ENCODE measurements around the gene EVA1C. TPM values are rescaled to one million over a fixed set of nuclear protein-coding genes. Genes with fewer than 3 reads are reported as not detected.

The EVA1C gene, protein sequence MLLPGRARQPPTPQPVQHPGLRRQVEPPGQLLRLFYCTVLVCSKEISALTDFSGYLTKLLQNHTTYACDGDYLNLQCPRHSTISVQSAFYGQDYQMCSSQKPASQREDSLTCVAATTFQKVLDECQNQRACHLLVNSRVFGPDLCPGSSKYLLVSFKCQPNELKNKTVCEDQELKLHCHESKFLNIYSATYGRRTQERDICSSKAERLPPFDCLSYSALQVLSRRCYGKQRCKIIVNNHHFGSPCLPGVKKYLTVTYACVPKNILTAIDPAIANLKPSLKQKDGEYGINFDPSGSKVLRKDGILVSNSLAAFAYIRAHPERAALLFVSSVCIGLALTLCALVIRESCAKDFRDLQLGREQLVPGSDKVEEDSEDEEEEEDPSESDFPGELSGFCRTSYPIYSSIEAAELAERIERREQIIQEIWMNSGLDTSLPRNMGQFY
- polyA plus RNA-seq (2013, experiment 1 of 2) = 0.17 TPM
- polyA plus RNA-seq (2013, experiment 2 of 2) = 0.33 TPM

- Histone ChIP-seq H3K4me3 (ENCODE audit: low read length in 2 of 2) (peak within 1 kb of the TSS; percentile 14 to 78), H2AFZ (ENCODE audit: low read length) (peak within 1 kb of the TSS; percentile 77), H3K36me3 (replicated peaks in 1 of 2; ENCODE audit: control insufficient read depth in 2 of 2, insufficient read depth in 2 of 2, low read length in 2 of 2) (no peaks in the 10 kb centered on the region), H3K18ac (ENCODE audit: low read length) (peak within 1 kb of the TSS; percentile 64), H3K4me1 (ENCODE audit: control insufficient read depth in 2 of 2, insufficient read depth in 1 of 2, low read depth in 1 of 2, low read length in 2 of 2) (peaks cover 15 to 16% of the 10 kb centered on the region in 2 donors), H3K23ac (ENCODE audit: low read depth, low read length, poor library complexity) (peak within 1 kb of the TSS; percentile 86), H3K4me2 (ENCODE audit: insufficient read depth, low read length, poor library complexity, severe bottlenecking) (peak within 1 kb of the TSS; percentile 93), H3K27ac (replicated peaks; ENCODE audit: low read length) (no peak within 1 kb of the TSS), H2BK5ac (ENCODE audit: low read length) (no peak within 1 kb of the TSS), H2AK5ac (ENCODE audit: low read depth, low read length) (peak within 1 kb of the TSS; percentile 54), H3K4ac (ENCODE audit: low read length) (no peak within 1 kb of the TSS), H3K14ac (ENCODE audit: low read length) (no peak within 1 kb of the TSS), H2BK120ac (ENCODE audit: low read depth, low read length) (no peak within 1 kb of the TSS), H2BK12ac (ENCODE audit: low read length) (no peak within 1 kb of the TSS), H3K9ac (ENCODE audit: low read depth, low read length, poor library complexity) (peak within 1 kb of the TSS; percentile 73), H3K79me1 (ENCODE audit: low read depth, low read length) (no peaks in the 10 kb centered on the region), H3K27me3 (ENCODE audit: control insufficient read depth in 3 of 3, insufficient read depth in 3 of 3, low read depth in 1 of 3, low read length in 3 of 3) (peaks cover 26 to 92% (median 48%) of the 10 kb centered on the region in 3 experiments), H3K9me3 (replicated peaks in 1 of 2; ENCODE audit: control insufficient read depth in 2 of 2, insufficient read depth in 1 of 2, low read depth in 1 of 2, low read length in 2 of 2) (no peaks in the 10 kb centered on the region), H2BK15ac (ENCODE audit: low read length) (peak within 1 kb of the TSS; percentile 33), H4K8ac (ENCODE audit: low read depth, low read length) (no peak within 1 kb of the TSS), H4K91ac (ENCODE audit: low read depth, low read length, poor library complexity) (no peak within 1 kb of the TSS)
- no CpG with 5 or more reads among the region's 104 CpGs for WGBS, 2 donors (ENCODE audit: extremely low coverage in 2 of 2, insufficient read length in 2 of 2, insufficient replicate concordance in 1 of 2)
- no peak for DNase-seq (ENCODE audit: low spot score)
Measured at GRCh38 chr21:32412162-32413014, at the start of gene EVA1C. Gene EVA1C, plus strand, starts transcription at chr21:32412706. Its CDS starts 148 bp downstream, at chr21:32412854.

GRCh38 chr21:32364387-32364786 is 48.1 kb upstream of the EVA1C start:
- H3K4ac ChIP-seq (ENCODE audit: low read length) = no peak overlapping the region
- H2BK12ac ChIP-seq (ENCODE audit: low read length) = no peak overlapping the region
- no peak overlapping the region for H3K27ac ChIP-seq (replicated peaks; ENCODE audit: low read length)
- no peak overlapping the region for H2AFZ ChIP-seq (ENCODE audit: low read length)
- H3K36me3 ChIP-seq (replicated peaks in 1 of 2; ENCODE audit: control insufficient read depth in 2 of 2, insufficient read depth in 2 of 2, low read length in 2 of 2) = peaks cover 41 to 98% of the 10 kb centered on the region in 2 donors
- H3K9me3 ChIP-seq (replicated peaks in 1 of 2; ENCODE audit: control insufficient read depth in 2 of 2, insufficient read depth in 1 of 2, low read depth in 1 of 2, low read length in 2 of 2) = no peaks in the 10 kb centered on the region
- WGBS, 2 donors (ENCODE audit: extremely low coverage in 2 of 2, insufficient read length in 2 of 2, insufficient replicate concordance in 1 of 2) = no CpG with 5 or more reads among the region's 7 CpGs
- no peaks in the 10 kb centered on the region for H3K27me3 ChIP-seq (ENCODE audit: control insufficient read depth in 3 of 3, insufficient read depth in 3 of 3, low read depth in 1 of 3, low read length in 3 of 3)
- no peak overlapping the region for H2AK5ac ChIP-seq (ENCODE audit: low read depth, low read length)
- H2BK120ac ChIP-seq (ENCODE audit: low read depth, low read length) = no peak overlapping the region
- no peak overlapping the region for H3K4me2 ChIP-seq (ENCODE audit: insufficient read depth, low read length, poor library complexity, severe bottlenecking)
- H3K14ac ChIP-seq (ENCODE audit: low read length) = no peak overlapping the region
- no peak for DNase-seq (ENCODE audit: low spot score)
- H3K79me1 ChIP-seq (ENCODE audit: low read depth, low read length) = no peaks in the 10 kb centered on the region
- no peak overlapping the region for H3K18ac ChIP-seq (ENCODE audit: low read length)
- no peak overlapping the region for H3K4me3 ChIP-seq (ENCODE audit: low read length in 2 of 2)
- H2BK15ac ChIP-seq (ENCODE audit: low read length) = no peak overlapping the region
- H2BK5ac ChIP-seq (ENCODE audit: low read length) = no peak overlapping the region
- H4K8ac ChIP-seq (ENCODE audit: low read depth, low read length) = no peak overlapping the region
- H3K4me1 ChIP-seq (ENCODE audit: control insufficient read depth in 2 of 2, insufficient read depth in 1 of 2, low read depth in 1 of 2, low read length in 2 of 2) = peaks cover 2 to 4% of the 10 kb centered on the region in 2 donors
- H3K23ac ChIP-seq (ENCODE audit: low read depth, low read length, poor library complexity) = no peak overlapping the region
- no peak overlapping the region for H3K9ac ChIP-seq (ENCODE audit: low read depth, low read length, poor library complexity)
- H4K91ac ChIP-seq (ENCODE audit: low read depth, low read length, poor library complexity) = no peak overlapping the region

DNA sequence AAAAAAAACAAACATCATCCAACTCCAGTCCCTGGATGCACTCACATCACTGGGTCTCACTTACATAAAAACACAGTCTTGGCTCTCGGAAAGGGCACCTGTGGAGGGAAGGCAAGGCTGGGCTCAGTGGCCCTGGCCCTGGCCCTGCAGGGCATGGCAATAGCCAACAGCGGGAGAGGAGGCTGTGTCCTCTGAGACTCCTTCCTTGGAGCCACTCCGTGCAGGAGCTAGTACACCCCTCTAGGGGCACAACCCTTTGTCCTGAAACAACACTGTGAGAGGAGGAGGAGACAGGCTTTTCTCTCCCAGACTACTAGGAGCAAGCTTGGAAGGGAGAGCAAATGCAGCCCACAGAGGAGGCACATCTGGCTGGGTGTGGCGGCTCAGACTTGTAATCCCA is 47.7 kb upstream of the EVA1C start:
- Histone ChIP-seq H3K27ac (replicated peaks; ENCODE audit: low read length) (no peak overlapping the region), H3K36me3 (replicated peaks in 1 of 2; ENCODE audit: control insufficient read depth in 2 of 2, insufficient read depth in 2 of 2, low read length in 2 of 2) (peaks cover 38 to 98% of the 10 kb centered on the region in 2 donors)

GRCh38 chr21:32366191-32366590 is 46.3 kb upstream of the EVA1C start:
- Histone ChIP-seq H3K4me2 (ENCODE audit: insufficient read depth, low read length, poor library complexity, severe bottlenecking) (no peak overlapping the region), H3K36me3 (replicated peaks in 1 of 2; ENCODE audit: control insufficient read depth in 2 of 2, insufficient read depth in 2 of 2, low read length in 2 of 2) (peaks cover 38 to 96% of the 10 kb centered on the region in 2 donors), H3K4me1 (ENCODE audit: control insufficient read depth in 2 of 2, insufficient read depth in 1 of 2, low read depth in 1 of 2, low read length in 2 of 2) (peaks cover 2 to 4% of the 10 kb centered on the region in 2 donors), H4K91ac (ENCODE audit: low read depth, low read length, poor library complexity) (no peak overlapping the region), H3K27me3 (ENCODE audit: control insufficient read depth in 3 of 3, insufficient read depth in 3 of 3, low read depth in 1 of 3, low read length in 3 of 3) (no peaks in the 10 kb centered on the region), H3K14ac (ENCODE audit: low read length) (no peak overlapping the region), H3K9me3 (replicated peaks in 1 of 2; ENCODE audit: control insufficient read depth in 2 of 2, insufficient read depth in 1 of 2, low read depth in 1 of 2, low read length in 2 of 2) (no peaks in the 10 kb centered on the region), H3K9ac (ENCODE audit: low read depth, low read length, poor library complexity) (no peak overlapping the region), H4K8ac (ENCODE audit: low read depth, low read length) (no peak overlapping the region), H2BK5ac (ENCODE audit: low read length) (no peak overlapping the region), H3K4ac (ENCODE audit: low read length) (no peak overlapping the region), H3K27ac (replicated peaks; ENCODE audit: low read length) (no peak overlapping the region), H3K18ac (ENCODE audit: low read length) (no peak overlapping the region), H2BK15ac (ENCODE audit: low read length) (no peak overlapping the region), H2BK120ac (ENCODE audit: low read depth, low read length) (no peak overlapping the region), H2AK5ac (ENCODE audit: low read depth, low read length) (no peak overlapping the region), H3K4me3 (ENCODE audit: low read length in 2 of 2) (no peak overlapping the region), H2BK12ac (ENCODE audit: low read length) (no peak overlapping the region), H3K23ac (ENCODE audit: low read depth, low read length, poor library complexity) (no peak overlapping the region), H3K79me1 (ENCODE audit: low read depth, low read length) (no peaks in the 10 kb centered on the region), H2AFZ (ENCODE audit: low read length) (no peak overlapping the region)
- DNase-seq (ENCODE audit: low spot score) = no peak
- no CpG with 5 or more reads among the region's 4 CpGs for WGBS, 2 donors (ENCODE audit: extremely low coverage in 2 of 2, insufficient read length in 2 of 2, insufficient replicate concordance in 1 of 2)

More for the DNA sequence above, 47.7 kb upstream of the EVA1C start:
- Histone ChIP-seq H3K18ac (ENCODE audit: low read length) (no peak overlapping the region), H3K4me3 (ENCODE audit: low read length in 2 of 2) (no peak overlapping the region), H3K4ac (ENCODE audit: low read length) (no peak overlapping the region), H3K9me3 (replicated peaks in 1 of 2; ENCODE audit: control insufficient read depth in 2 of 2, insufficient read depth in 1 of 2, low read depth in 1 of 2, low read length in 2 of 2) (no peaks in the 10 kb centered on the region), H2BK15ac (ENCODE audit: low read length) (no peak overlapping the region), H3K23ac (ENCODE audit: low read depth, low read length, poor library complexity) (no peak overlapping the region), H3K27me3 (ENCODE audit: control insufficient read depth in 3 of 3, insufficient read depth in 3 of 3, low read depth in 1 of 3, low read length in 3 of 3) (no peaks in the 10 kb centered on the region), H2BK5ac (ENCODE audit: low read length) (no peak overlapping the region), H3K9ac (ENCODE audit: low read depth, low read length, poor library complexity) (peak overlapping the region; percentile 47), H2BK12ac (ENCODE audit: low read length) (no peak overlapping the region), H4K91ac (ENCODE audit: low read depth, low read length, poor library complexity) (no peak overlapping the region), H2AFZ (ENCODE audit: low read length) (no peak overlapping the region), H4K8ac (ENCODE audit: low read depth, low read length) (no peak overlapping the region), H3K14ac (ENCODE audit: low read length) (no peak overlapping the region), H3K4me1 (ENCODE audit: control insufficient read depth in 2 of 2, insufficient read depth in 1 of 2, low read depth in 1 of 2, low read length in 2 of 2) (peaks cover 2 to 4% of the 10 kb centered on the region in 2 donors), H3K4me2 (ENCODE audit: insufficient read depth, low read length, poor library complexity, severe bottlenecking) (no peak overlapping the region), H2AK5ac (ENCODE audit: low read depth, low read length) (no peak overlapping the region), H2BK120ac (ENCODE audit: low read depth, low read length) (no peak overlapping the region), H3K79me1 (ENCODE audit: low read depth, low read length) (no peaks in the 10 kb centered on the region)
- no CpG with 5 or more reads among the region's 4 CpGs for WGBS, 2 donors (ENCODE audit: extremely low coverage in 2 of 2, insufficient read length in 2 of 2, insufficient replicate concordance in 1 of 2)
- DNase-seq (ENCODE audit: low spot score) = peak; percentile 18
